SK-N-SH (cell line): ENCODE results near the gene KCNK4. TPM values are rescaled to one million over a fixed set of nuclear protein-coding genes. Genes with fewer than 3 reads are reported as not detected.

Source experiments
- CTCF ChIA-PET: fragments of 300-600, 350-600 bp; formaldehyde crosslinking; extraction: SDS; loops from one replicate; lab custom pipeline; 2021; lab: Yijun Ruan, JAX
- POLR2A ChIA-PET: fragments of 350-600 bp; sonication (Branson Sonifier 250); formaldehyde crosslinking; extraction: SDS; loops from one replicate; lab custom pipeline; 2020; ENCODE audit warnings: antibody characterized with exemption, inconsistent platforms; lab: Yijun Ruan, JAX
- DNase-seq: peaks from one replicate; pipeline ENCODE4 v3.0.0; 2012
- H2AFZ ChIP-seq: fragments of 200-600 bp; sonication (generic); 2 replicates; pipeline ENCODE4 v1.8.1; 2016; ENCODE audit warnings: antibody characterized with exemption, mild to moderate bottlenecking, low read depth
- H3F3A ChIP-seq: fragments of 200-600 bp; sonication (generic); replicated peaks from 2 replicates; pipeline ENCODE3; 2016; ENCODE audit warnings: antibody characterized with exemption, mild to moderate bottlenecking; ENCODE audit not compliant: insufficient read depth
- H3K27ac ChIP-seq, 2 experiments: fragments of 200-500 bp in 1 of 2; fragments of 200-600 bp in 1 of 2; sonication (Bioruptor generic) in 1 of 2; sonication (generic), shearing (Covaris generic) in 1 of 2; 2 replicates each; pipeline versions ENCODE4 v1.5.1 to v1.6.1; 2014 to 2016; ENCODE audit warnings: low read depth in 2 of 2, inconsistent platforms in 1 of 2, low read length in 1 of 2, mild to moderate bottlenecking in 1 of 2, mixed read lengths in 1 of 2
- H3K27me3 ChIP-seq: fragments of 200-600 bp; sonication (generic), shearing (Covaris generic); 2 replicates; pipeline ENCODE4 v1.6.1; 2016; ENCODE audit warnings: mixed run types; ENCODE audit not compliant: insufficient read depth
- H3K36me3 ChIP-seq, 2 experiments: fragments of 200-500 bp in 1 of 2; fragments of 200-600 bp in 1 of 2; sonication (Bioruptor generic) in 1 of 2; sonication (generic) in 1 of 2; replicated peaks in 1 of 2; 2 replicates each; pipeline versions ENCODE3 to v1.5.1; 2014 to 2016; ENCODE audit warnings: low read length in 1 of 2, mild to moderate bottlenecking in 1 of 2; ENCODE audit not compliant: insufficient read depth in 2 of 2, control insufficient read depth in 1 of 2
- H3K4me1 ChIP-seq, 2 experiments: fragments of 200-500 bp in 1 of 2; fragments of 200-600 bp in 1 of 2; sonication (Bioruptor generic) in 1 of 2; sonication (generic), shearing (Covaris generic) in 1 of 2; 2 replicates each; pipeline versions ENCODE4 v1.5.1 to v1.6.1; 2014 to 2016; ENCODE audit warnings: low read depth in 1 of 2, low read length in 1 of 2, mixed run types in 1 of 2; ENCODE audit not compliant: insufficient read depth in 2 of 2, control insufficient read depth in 1 of 2
- H3K4me2 ChIP-seq: fragments of 200-600 bp; sonication (generic), shearing (Covaris generic); 2 replicates; pipeline ENCODE4 v1.6.1; 2017; ENCODE audit warnings: mixed run types
- H3K4me3 ChIP-seq, 2 experiments: fragments of 200-500 bp in 1 of 2; fragments of 200-600 bp in 1 of 2; sonication (Bioruptor generic) in 1 of 2; sonication (generic), shearing (Covaris generic) in 1 of 2; 2 replicates each; pipeline versions ENCODE4 v1.5.1 to v1.8.1; 2014 to 2016; ENCODE audit warnings: low read depth in 2 of 2, inconsistent platforms in 1 of 2, low read length in 1 of 2, mild to moderate bottlenecking in 1 of 2, mixed read lengths in 1 of 2, moderate library complexity in 1 of 2
- H3K79me2 ChIP-seq: fragments of 200-600 bp; sonication (generic); 2 replicates; pipeline ENCODE4 v1.8.1; 2017; ENCODE audit warnings: mild to moderate bottlenecking; ENCODE audit not compliant: insufficient read depth
- H3K9ac ChIP-seq: fragments of 200-600 bp; sonication (generic); 2 replicates; pipeline ENCODE4 v1.6.1; 2017; ENCODE audit warnings: mixed run types
- H3K9me2 ChIP-seq: fragments of 200-600 bp; sonication (generic); 2 replicates; pipeline ENCODE4 v1.6.1; 2017; ENCODE audit warnings: mixed run types
- H3K9me3 ChIP-seq: fragments of 200-600 bp; sonication (generic); 2 replicates; pipeline ENCODE4 v1.6.1; 2017; ENCODE audit warnings: mixed run types, mild to moderate bottlenecking, moderate library complexity
- H4K20me1 ChIP-seq: fragments of 200-600 bp; sonication (generic); 2 replicates; pipeline ENCODE4 v1.6.1; 2017; ENCODE audit warnings: mild to moderate bottlenecking, mixed run types; ENCODE audit not compliant: insufficient read depth
- CHD2 ChIP-seq: fragments of 150-350 bp; IDR thresholded peaks from 2 replicates; pipeline ENCODE4 v1.6.1; 2018; ENCODE audit warnings: low read length; ENCODE audit not compliant: partially characterized antibody
- EZH2phosphoT487 ChIP-seq: fragments of 200-600 bp; sonication (generic); IDR thresholded peaks from 2 replicates; pipeline ENCODE4 v1.6.1; 2017; ENCODE audit warnings: low read depth, mixed run types, mild to moderate bottlenecking, antibody characterized with exemption, moderate library complexity, borderline replicate concordance
- FOXJ3 ChIP-seq: sonication (generic); formaldehyde crosslinking; IDR thresholded peaks from 2 replicates; pipeline ENCODE4 v1.5.1; 2020; ENCODE audit warnings: mild to moderate bottlenecking, missing genetic modification reagents
- JUND ChIP-seq: IDR thresholded peaks from 2 replicates; pipeline ENCODE4 v1.4.0; 2012
- MEF2A ChIP-seq: IDR thresholded peaks from 2 replicates; pipeline ENCODE4 v1.4.0; 2012; ENCODE audit warnings: low read depth, borderline replicate concordance
- MXI1 ChIP-seq: IDR thresholded peaks from 2 replicates; pipeline ENCODE4 v1.6.1; 2012; ENCODE audit warnings: mild to moderate bottlenecking, low read depth, low read length, improper control_type of control experiment
- RXRA ChIP-seq: IDR thresholded peaks from 2 replicates; pipeline ENCODE4 v1.4.0; 2012; ENCODE audit warnings: low read depth, mild to moderate bottlenecking, borderline replicate concordance
- SIN3A ChIP-seq: IDR thresholded peaks from 2 replicates; pipeline ENCODE4 v1.6.1; 2012; ENCODE audit warnings: low read depth, mild to moderate bottlenecking, low read length, moderate library complexity, borderline replicate concordance
- TCF12 ChIP-seq: IDR thresholded peaks from 2 replicates; pipeline ENCODE4 v1.4.0; 2012
- WGBS: methylation state at CpG from one replicate; pipeline ENCODE4 v1.1.6; 2017; ENCODE audit warnings: low lambda C conversion rate; 5-methylcytosine and 5-hydroxymethylcytosine counted together
- polyA plus RNA-seq, 3 experiments: library from polyadenylated mRNA; depleted of rRNA; stranded (reverse); fragments of >200 nt; gene quantifications; 2 replicates each; pipeline ENCODE4 v1.2.3, GENCODE V29; 2012
- TF ChIP-seq, protein P1 (sequence below): IDR thresholded peaks from 2 replicates; pipeline ENCODE4 v1.6.1; 2012; ENCODE audit warnings: mild to moderate bottlenecking, low read depth, low read length, moderate library complexity
- TF ChIP-seq, protein P2 (sequence below): IDR thresholded peaks from 2 replicates; pipeline ENCODE4 v1.4.0; 2012; ENCODE audit warnings: low read depth, borderline replicate concordance
- TF ChIP-seq, protein P3 (sequence below): IDR thresholded peaks from 2 replicates; pipeline ENCODE4 v1.4.0; 2012; ENCODE audit warnings: low read depth
- TF ChIP-seq, protein P4 (sequence below): IDR thresholded peaks from 2 replicates; pipeline ENCODE4 v1.4.0; 2012; ENCODE audit warnings: low read depth, borderline replicate concordance
- TF ChIP-seq, protein P5 (sequence below): fragments of 200-600 bp; sonication (generic); IDR thresholded peaks from 2 replicates; pipeline ENCODE4 v1.6.1; 2017; ENCODE audit warnings: antibody characterized with exemption, mild to moderate bottlenecking, moderate library complexity
- TF ChIP-seq, protein P6 (sequence below): IDR thresholded peaks from 2 replicates; pipeline ENCODE4; 2012

The KCNK4 gene
- polyA plus RNA-seq, 1 of the 3 experiments (the other 2 are of a cell fraction) = 0.16 TPM

DNA sequence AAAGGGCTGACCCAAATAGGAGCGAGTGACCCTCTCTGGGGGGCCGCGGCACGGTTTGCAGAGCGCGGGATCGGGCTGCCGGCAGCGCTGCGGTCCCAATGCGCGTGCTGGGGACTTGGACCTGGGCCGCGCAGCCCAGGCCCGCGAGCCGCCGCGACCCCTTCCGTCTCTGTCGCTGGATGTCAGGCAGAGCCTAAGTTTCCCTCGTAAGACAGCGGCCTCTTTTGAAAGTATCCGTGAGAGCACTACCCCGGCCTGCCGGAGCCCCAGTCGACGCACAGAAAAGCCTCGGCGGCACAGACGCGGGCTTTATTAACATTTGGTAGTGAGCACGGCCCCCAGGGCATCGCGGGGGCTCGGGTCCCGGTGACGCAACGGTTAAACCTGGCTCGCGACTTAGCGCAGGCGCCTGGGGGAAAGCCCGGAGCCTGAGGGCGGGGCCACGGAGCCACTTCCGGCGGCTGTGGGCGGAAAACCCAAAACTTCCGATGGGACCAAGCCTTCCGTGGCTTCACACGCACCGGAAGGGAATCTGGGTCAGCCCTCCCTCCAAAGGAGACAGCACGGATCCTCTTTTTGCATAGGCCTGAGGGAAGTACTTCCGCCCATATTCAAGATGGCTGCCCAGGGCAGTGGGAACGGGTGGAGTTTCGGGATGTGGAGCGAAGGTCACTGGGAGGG lies 21.4 kb upstream of the KCNK4 start (continued):
- TF ChIP-seq RXRA (0 out of 2 replicates have a peak, but pooled peaks have one; percentile 33), TCF12 (peak; percentile 54), CHD2 (peak; percentile 96)
- TF ChIP-seq, protein P1, sequence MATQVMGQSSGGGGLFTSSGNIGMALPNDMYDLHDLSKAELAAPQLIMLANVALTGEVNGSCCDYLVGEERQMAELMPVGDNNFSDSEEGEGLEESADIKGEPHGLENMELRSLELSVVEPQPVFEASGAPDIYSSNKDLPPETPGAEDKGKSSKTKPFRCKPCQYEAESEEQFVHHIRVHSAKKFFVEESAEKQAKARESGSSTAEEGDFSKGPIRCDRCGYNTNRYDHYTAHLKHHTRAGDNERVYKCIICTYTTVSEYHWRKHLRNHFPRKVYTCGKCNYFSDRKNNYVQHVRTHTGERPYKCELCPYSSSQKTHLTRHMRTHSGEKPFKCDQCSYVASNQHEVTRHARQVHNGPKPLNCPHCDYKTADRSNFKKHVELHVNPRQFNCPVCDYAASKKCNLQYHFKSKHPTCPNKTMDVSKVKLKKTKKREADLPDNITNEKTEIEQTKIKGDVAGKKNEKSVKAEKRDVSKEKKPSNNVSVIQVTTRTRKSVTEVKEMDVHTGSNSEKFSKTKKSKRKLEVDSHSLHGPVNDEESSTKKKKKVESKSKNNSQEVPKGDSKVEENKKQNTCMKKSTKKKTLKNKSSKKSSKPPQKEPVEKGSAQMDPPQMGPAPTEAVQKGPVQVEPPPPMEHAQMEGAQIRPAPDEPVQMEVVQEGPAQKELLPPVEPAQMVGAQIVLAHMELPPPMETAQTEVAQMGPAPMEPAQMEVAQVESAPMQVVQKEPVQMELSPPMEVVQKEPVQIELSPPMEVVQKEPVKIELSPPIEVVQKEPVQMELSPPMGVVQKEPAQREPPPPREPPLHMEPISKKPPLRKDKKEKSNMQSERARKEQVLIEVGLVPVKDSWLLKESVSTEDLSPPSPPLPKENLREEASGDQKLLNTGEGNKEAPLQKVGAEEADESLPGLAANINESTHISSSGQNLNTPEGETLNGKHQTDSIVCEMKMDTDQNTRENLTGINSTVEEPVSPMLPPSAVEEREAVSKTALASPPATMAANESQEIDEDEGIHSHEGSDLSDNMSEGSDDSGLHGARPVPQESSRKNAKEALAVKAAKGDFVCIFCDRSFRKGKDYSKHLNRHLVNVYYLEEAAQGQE = no peak
- TF ChIP-seq, protein P2, sequence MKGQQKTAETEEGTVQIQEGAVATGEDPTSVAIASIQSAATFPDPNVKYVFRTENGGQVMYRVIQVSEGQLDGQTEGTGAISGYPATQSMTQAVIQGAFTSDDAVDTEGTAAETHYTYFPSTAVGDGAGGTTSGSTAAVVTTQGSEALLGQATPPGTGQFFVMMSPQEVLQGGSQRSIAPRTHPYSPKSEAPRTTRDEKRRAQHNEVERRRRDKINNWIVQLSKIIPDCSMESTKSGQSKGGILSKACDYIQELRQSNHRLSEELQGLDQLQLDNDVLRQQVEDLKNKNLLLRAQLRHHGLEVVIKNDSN = no peak
- TF ChIP-seq, protein P3, sequence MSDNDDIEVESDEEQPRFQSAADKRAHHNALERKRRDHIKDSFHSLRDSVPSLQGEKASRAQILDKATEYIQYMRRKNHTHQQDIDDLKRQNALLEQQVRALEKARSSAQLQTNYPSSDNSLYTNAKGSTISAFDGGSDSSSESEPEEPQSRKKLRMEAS = peak; percentile 34; the same call in 1 of the 2 replicates

DNA sequence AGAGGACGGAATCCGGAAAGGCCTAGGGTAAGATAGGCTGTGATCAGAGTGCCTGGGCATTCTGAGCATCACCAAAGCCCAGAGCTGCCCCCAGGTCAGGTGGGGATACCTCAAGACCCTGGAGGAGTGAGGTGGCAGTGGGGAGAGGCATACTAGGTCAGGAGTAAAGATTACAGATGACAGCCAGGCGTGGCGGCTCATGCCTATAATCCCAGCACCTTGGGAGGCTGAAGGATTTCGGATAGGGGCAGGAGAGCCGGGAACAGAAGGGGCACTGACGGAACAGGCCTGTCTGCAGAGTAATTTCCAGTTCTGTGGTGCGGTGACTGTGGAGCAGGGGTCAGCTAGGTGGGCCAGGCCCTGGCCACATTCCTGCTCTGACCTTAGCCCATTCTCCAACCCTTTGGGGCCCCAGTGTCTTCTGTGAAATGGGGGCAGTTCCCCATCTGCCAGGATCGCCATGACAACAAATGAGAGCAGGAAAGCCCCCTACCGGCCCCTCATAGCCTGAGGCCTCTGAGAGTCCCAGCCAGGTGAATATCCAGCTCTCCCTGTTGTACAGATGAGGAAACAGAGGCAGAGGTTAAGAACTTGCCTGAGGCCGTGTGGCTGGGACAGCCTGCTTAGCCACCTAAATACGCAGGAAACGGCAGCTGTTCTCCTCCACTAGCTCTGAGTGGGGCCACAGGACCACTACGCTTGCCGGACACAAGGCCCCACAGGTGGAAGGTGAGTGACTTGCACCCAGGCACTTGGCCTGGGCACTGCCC lies 15.9 kb upstream of the KCNK4 start:
- ChIA-PET POLR2A (no interaction called here), CTCF (interaction anchor here (1.2 to 7.6 kb wide), 2 partner anchors 28 to 80 kb away, joined by 3 to 139 read pairs; partner anchors contain the start of genes CATSPERZ and ESRRA)
- Histone ChIP-seq H3K4me3 (no peak overlapping the region), H3K9me3 (no peaks in the 10 kb centered on the region), H3K36me3 (peaks cover 3 to 22% of the 10 kb centered on the region in 2 experiments), H3K4me1 (peaks cover 0 to 8% of the 10 kb centered on the region in 2 experiments; a peak in 1 of 4 replicates), H3K9ac (no peak overlapping the region), H2AFZ (no peak overlapping the region), H3K9me2 (no peaks in the 10 kb centered on the region), H3K27ac (no peak overlapping the region), H4K20me1 (no peaks in the 10 kb centered on the region), H3K79me2 (peaks cover 22% of the 10 kb centered on the region), H3F3A (peaks cover 20% of the 10 kb centered on the region), H3K27me3 (no peaks in the 10 kb centered on the region), H3K4me2 (no peak overlapping the region)
- no peak for DNase-seq
- WGBS = over 99% methylated on average over 9 of the region's 15 CpGs
- TF ChIP-seq FOXJ3 (CRISPR knock-in tag) (no peak), EZH2phosphoT487 (no peak), TCF12 (no peak), MXI1 (no peak), MEF2A (no peak), JUND (no peak), SIN3A (no peak)
- TF ChIP-seq, protein P4, sequence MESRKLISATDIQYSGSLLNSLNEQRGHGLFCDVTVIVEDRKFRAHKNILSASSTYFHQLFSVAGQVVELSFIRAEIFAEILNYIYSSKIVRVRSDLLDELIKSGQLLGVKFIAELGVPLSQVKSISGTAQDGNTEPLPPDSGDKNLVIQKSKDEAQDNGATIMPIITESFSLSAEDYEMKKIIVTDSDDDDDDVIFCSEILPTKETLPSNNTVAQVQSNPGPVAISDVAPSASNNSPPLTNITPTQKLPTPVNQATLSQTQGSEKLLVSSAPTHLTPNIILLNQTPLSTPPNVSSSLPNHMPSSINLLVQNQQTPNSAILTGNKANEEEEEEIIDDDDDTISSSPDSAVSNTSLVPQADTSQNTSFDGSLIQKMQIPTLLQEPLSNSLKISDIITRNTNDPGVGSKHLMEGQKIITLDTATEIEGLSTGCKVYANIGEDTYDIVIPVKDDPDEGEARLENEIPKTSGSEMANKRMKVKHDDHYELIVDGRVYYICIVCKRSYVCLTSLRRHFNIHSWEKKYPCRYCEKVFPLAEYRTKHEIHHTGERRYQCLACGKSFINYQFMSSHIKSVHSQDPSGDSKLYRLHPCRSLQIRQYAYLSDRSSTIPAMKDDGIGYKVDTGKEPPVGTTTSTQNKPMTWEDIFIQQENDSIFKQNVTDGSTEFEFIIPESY = no peak
- TF ChIP-seq, protein P5, sequence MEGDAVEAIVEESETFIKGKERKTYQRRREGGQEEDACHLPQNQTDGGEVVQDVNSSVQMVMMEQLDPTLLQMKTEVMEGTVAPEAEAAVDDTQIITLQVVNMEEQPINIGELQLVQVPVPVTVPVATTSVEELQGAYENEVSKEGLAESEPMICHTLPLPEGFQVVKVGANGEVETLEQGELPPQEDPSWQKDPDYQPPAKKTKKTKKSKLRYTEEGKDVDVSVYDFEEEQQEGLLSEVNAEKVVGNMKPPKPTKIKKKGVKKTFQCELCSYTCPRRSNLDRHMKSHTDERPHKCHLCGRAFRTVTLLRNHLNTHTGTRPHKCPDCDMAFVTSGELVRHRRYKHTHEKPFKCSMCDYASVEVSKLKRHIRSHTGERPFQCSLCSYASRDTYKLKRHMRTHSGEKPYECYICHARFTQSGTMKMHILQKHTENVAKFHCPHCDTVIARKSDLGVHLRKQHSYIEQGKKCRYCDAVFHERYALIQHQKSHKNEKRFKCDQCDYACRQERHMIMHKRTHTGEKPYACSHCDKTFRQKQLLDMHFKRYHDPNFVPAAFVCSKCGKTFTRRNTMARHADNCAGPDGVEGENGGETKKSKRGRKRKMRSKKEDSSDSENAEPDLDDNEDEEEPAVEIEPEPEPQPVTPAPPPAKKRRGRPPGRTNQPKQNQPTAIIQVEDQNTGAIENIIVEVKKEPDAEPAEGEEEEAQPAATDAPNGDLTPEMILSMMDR = no peak
- TF ChIP-seq, protein P6, sequence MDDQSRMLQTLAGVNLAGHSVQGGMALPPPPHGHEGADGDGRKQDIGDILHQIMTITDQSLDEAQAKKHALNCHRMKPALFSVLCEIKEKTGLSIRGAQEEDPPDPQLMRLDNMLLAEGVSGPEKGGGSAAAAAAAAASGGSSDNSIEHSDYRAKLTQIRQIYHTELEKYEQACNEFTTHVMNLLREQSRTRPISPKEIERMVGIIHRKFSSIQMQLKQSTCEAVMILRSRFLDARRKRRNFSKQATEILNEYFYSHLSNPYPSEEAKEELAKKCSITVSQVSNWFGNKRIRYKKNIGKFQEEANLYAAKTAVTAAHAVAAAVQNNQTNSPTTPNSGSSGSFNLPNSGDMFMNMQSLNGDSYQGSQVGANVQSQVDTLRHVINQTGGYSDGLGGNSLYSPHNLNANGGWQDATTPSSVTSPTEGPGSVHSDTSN = no peak
